ENCODE measurements around the gene MLF2. TPM values are rescaled to one million over a fixed set of nuclear protein-coding genes. Genes with fewer than 3 reads are reported as not detected.

The MLF2 gene
- total and polyA plus RNA-seq, 2 of the 13 experiments (the other 11 are each of a cell fraction or from before 2014, with no cell fraction given) = 88.1 to 167 TPM

GRCh38 chr12:6767353-6768319 is 14.7 kb upstream of the MLF2 start (continued):
- TF ChIP-seq YEATS2 (CRISPR knock-in tag; IDR thresholded peaks at IDR 0.05; ENCODE audit: borderline replicate concordance) (no peak), SNRNP70 (IDR thresholded peaks at IDR 0.05; ENCODE audit: low read depth, low read length) (no peak), CREB1 (IDR thresholded peaks at IDR 0.05) (no peak), CREB1 (CRISPR knock-in tag; IDR thresholded peaks at IDR 0.05) (no peak), TAF15 (IDR thresholded peaks at IDR 0.05; ENCODE audit: low read depth, low read length, poor library complexity, severe bottlenecking) (no peak), ZNF629 (CRISPR knock-in tag; conservative IDR thresholded peaks at IDR 0.05) (no peak), BHLHE40 (IDR thresholded peaks at IDR 0.05; ENCODE audit: low read length) (no peak), SMC3 (IDR thresholded peaks at IDR 0.05; ENCODE audit: low read length) (0 out of 2 replicates have a peak, but pooled peaks have one; percentile 5), ZSCAN25 (CRISPR knock-in tag; IDR thresholded peaks at IDR 0.05) (peak; percentile 82), GATA4 (IDR thresholded peaks at IDR 0.05; ENCODE audit: borderline replicate concordance, low read depth) (peak; percentile 35; the same call in 1 of the 2 replicates), ZNF660 (CRISPR knock-in tag; IDR thresholded peaks at IDR 0.05; ENCODE audit: borderline replicate concordance, low read depth) (no peak), PRDM4 (CRISPR knock-in tag; IDR thresholded peaks at IDR 0.05; ENCODE audit: borderline replicate concordance) (no peak), SAP130 (CRISPR knock-in tag; IDR thresholded peaks at IDR 0.05; ENCODE audit: low read depth) (peak; percentile 84), RAD21 (CRISPR knock-in tag; IDR thresholded peaks at IDR 0.05) (no peak; the same call in 1 of the 2 replicates), ZNF782 (CRISPR knock-in tag; IDR thresholded peaks at IDR 0.05; ENCODE audit: borderline replicate concordance) (no peak)
- TF ChIP-seq, protein P1, sequence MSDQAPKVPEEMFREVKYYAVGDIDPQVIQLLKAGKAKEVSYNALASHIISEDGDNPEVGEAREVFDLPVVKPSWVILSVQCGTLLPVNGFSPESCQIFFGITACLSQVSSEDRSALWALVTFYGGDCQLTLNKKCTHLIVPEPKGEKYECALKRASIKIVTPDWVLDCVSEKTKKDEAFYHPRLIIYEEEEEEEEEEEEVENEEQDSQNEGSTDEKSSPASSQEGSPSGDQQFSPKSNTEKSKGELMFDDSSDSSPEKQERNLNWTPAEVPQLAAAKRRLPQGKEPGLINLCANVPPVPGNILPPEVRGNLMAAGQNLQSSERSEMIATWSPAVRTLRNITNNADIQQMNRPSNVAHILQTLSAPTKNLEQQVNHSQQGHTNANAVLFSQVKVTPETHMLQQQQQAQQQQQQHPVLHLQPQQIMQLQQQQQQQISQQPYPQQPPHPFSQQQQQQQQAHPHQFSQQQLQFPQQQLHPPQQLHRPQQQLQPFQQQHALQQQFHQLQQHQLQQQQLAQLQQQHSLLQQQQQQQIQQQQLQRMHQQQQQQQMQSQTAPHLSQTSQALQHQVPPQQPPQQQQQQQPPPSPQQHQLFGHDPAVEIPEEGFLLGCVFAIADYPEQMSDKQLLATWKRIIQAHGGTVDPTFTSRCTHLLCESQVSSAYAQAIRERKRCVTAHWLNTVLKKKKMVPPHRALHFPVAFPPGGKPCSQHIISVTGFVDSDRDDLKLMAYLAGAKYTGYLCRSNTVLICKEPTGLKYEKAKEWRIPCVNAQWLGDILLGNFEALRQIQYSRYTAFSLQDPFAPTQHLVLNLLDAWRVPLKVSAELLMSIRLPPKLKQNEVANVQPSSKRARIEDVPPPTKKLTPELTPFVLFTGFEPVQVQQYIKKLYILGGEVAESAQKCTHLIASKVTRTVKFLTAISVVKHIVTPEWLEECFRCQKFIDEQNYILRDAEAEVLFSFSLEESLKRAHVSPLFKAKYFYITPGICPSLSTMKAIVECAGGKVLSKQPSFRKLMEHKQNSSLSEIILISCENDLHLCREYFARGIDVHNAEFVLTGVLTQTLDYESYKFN (CRISPR knock-in tag; conservative IDR thresholded peaks at IDR 0.05) = peak; percentile 84
- TF ChIP-seq, protein P2, sequence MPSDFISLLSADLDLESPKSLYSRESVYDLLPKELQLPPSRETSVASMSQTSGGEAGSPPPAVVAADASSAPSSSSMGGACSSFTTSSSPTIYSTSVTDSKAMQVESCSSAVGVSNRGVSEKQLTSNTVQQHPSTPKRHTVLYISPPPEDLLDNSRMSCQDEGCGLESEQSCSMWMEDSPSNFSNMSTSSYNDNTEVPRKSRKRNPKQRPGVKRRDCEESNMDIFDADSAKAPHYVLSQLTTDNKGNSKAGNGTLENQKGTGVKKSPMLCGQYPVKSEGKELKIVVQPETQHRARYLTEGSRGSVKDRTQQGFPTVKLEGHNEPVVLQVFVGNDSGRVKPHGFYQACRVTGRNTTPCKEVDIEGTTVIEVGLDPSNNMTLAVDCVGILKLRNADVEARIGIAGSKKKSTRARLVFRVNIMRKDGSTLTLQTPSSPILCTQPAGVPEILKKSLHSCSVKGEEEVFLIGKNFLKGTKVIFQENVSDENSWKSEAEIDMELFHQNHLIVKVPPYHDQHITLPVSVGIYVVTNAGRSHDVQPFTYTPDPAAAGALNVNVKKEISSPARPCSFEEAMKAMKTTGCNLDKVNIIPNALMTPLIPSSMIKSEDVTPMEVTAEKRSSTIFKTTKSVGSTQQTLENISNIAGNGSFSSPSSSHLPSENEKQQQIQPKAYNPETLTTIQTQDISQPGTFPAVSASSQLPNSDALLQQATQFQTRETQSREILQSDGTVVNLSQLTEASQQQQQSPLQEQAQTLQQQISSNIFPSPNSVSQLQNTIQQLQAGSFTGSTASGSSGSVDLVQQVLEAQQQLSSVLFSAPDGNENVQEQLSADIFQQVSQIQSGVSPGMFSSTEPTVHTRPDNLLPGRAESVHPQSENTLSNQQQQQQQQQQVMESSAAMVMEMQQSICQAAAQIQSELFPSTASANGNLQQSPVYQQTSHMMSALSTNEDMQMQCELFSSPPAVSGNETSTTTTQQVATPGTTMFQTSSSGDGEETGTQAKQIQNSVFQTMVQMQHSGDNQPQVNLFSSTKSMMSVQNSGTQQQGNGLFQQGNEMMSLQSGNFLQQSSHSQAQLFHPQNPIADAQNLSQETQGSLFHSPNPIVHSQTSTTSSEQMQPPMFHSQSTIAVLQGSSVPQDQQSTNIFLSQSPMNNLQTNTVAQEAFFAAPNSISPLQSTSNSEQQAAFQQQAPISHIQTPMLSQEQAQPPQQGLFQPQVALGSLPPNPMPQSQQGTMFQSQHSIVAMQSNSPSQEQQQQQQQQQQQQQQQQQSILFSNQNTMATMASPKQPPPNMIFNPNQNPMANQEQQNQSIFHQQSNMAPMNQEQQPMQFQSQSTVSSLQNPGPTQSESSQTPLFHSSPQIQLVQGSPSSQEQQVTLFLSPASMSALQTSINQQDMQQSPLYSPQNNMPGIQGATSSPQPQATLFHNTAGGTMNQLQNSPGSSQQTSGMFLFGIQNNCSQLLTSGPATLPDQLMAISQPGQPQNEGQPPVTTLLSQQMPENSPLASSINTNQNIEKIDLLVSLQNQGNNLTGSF (CRISPR knock-in tag; IDR thresholded peaks at IDR 0.05) = no peak
